PC-3 (cell line): Measurements from ENCODE around the gene MB. TPM values are rescaled to one million over a fixed set of nuclear protein-coding genes. Genes with fewer than 3 reads are reported as not detected.

Source experiments
- ATAC-seq: fragments of 200-7000 bp; cut with Tn5 transposase; 2 replicates; pipeline ENCODE4 v1.9.1; 2020; ENCODE audit warnings: mild to moderate bottlenecking, moderate library complexity
- BruUV-seq: library from RNA; stranded (reverse); fragments of 400-500 nt; replicated peaks from 2 replicates; lab custom pipeline; 2021; lab: Mats Ljungman, UMichigan
- CTCF ChIA-PET: fragments of 300-600 bp; sonication (Branson Sonifier 250); formaldehyde crosslinking; loops from one replicate; lab custom pipeline; 2022; ENCODE audit warnings: antibody characterized with exemption; lab: Charles Lee
- POLR2A ChIA-PET: fragments of 300-600 bp; sonication (Branson Sonifier 250); formaldehyde crosslinking; loops from one replicate; lab custom pipeline; 2022; ENCODE audit warnings: antibody characterized with exemption; ENCODE audit not compliant: unreplicated experiment; lab: Charles Lee
- DNase-seq: peaks from one replicate; pipeline ENCODE4 v3.0.0-alpha.2; 2015
- H2AFZ ChIP-seq: fragments of 300-600 bp; sonication (generic); 2 replicates; pipeline ENCODE4 v1.6.0; 2016; ENCODE audit warnings: antibody characterized with exemption, low read length
- H3F3A ChIP-seq: fragments of 300-600 bp; sonication (generic); one replicate; pipeline ENCODE4 v1.6.0; 2017; ENCODE audit warnings: antibody characterized with exemption, low read length, control low read depth, mild to moderate bottlenecking; ENCODE audit not compliant: unreplicated experiment
- H3K27ac ChIP-seq: fragments of 300-600 bp; sonication (generic); 2 replicates; pipeline ENCODE4 v1.5.1; 2016; ENCODE audit warnings: mild to moderate bottlenecking, low read length
- H3K27me3 ChIP-seq: fragments of 300-600 bp; sonication (generic); 2 replicates; pipeline ENCODE4 v1.6.1; 2016; ENCODE audit warnings: low read length, mixed read lengths
- H3K36me3 ChIP-seq: fragments of 300-600 bp; sonication (generic); 2 replicates; pipeline ENCODE4 v1.6.1; 2016; ENCODE audit warnings: low read depth, mixed run types, low read length, mixed read lengths
- H3K4me1 ChIP-seq: fragments of 300-600 bp; sonication (generic); 2 replicates; pipeline ENCODE4 v1.5.1; 2016; ENCODE audit warnings: low read length; ENCODE audit not compliant: insufficient read depth
- H3K4me2 ChIP-seq: fragments of 300-600 bp; sonication (generic); 2 replicates; pipeline ENCODE4 v1.6.0; 2016; ENCODE audit warnings: low read length
- H3K4me3 ChIP-seq: fragments of 300-600 bp; sonication (generic); 2 replicates; pipeline ENCODE4 v1.5.1; 2016; ENCODE audit warnings: mild to moderate bottlenecking, low read length, mixed read lengths
- H3K79me2 ChIP-seq: fragments of 300-600 bp; sonication (generic); 2 replicates; pipeline ENCODE4 v1.6.1; 2017; ENCODE audit warnings: low read length, mixed read lengths
- H3K9ac ChIP-seq: fragments of 300-600 bp; sonication (generic); 2 replicates; pipeline ENCODE4 v1.6.0; 2016; ENCODE audit warnings: mild to moderate bottlenecking, low read length
- H3K9me2 ChIP-seq: fragments of 300-600 bp; sonication (generic); replicated peaks from 2 replicates; pipeline ENCODE4 v1.6.1; 2016; ENCODE audit warnings: mixed run types, low read length, mixed read lengths
- H3K9me3 ChIP-seq: fragments of 300-600 bp; sonication (generic); 2 replicates; pipeline ENCODE4 v1.6.1; 2016; ENCODE audit warnings: low read length, mixed read lengths
- H4K20me1 ChIP-seq: fragments of 300-600 bp; sonication (generic); 2 replicates; pipeline ENCODE4 v1.6.1; 2016; ENCODE audit warnings: low read length, mixed read lengths
- EZH2 ChIP-seq: fragments of 300-600 bp; sonication (generic); IDR thresholded peaks from one replicate; pipeline ENCODE4 v1.6.1; 2017; ENCODE audit warnings: antibody characterized with exemption, mild to moderate bottlenecking, low read length; ENCODE audit not compliant: unreplicated experiment
- EZH2phosphoT487 ChIP-seq: fragments of 300-600 bp; sonication (generic); IDR thresholded peaks from 2 replicates; pipeline ENCODE4 v1.6.1; 2018; ENCODE audit warnings: mild to moderate bottlenecking, antibody characterized with exemption, low read length, borderline replicate concordance
- intact Hi-C: fragments of 100-400 bp; cut with micrococcal nuclease; formaldehyde crosslinking; loops from 2 replicates; pipeline ENCODE4 v1.9.0; 2023
- total RNA-seq: library from RNA; depleted of rRNA; stranded (reverse); fragments of >200 nt; gene quantifications from 2 replicates; pipeline ENCODE4 v1.2.3, GENCODE V29; 2014
- TF ChIP-seq, protein P1 (sequence below): fragments of 300-600 bp; sonication (generic); conservative IDR thresholded peaks from 2 replicates; pipeline ENCODE4 v1.5.1; 2017; ENCODE audit warnings: antibody characterized with exemption, low read depth, mild to moderate bottlenecking, low read length

Gene MB
- total RNA-seq, 1 experiment from 2014 or later, result 14.6 TPM

DNA sequence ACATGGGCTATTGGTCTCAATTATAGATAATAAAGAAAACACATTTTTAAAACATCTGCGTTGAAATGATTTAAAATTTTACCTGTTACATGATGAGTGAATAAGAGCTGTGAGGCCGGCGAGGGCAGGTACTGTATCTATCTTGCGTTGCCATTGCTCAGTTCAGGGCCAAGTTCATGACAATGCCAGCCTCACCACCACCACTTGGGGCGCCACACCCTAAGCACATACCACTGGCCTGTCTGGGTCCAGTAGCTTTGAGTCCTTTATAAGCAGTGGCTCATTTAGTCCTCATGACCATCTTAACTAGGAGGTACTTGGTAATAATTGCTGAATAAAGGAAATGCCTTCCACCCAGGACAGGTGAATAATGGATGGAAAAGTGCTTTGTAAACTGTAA lies 14.5 kb upstream of the MB start:
- no peaks in the 10 kb centered on the region for H3F3A ChIP-seq
- intact Hi-C loops, result no loop called here
- no peak overlapping the region for H3K4me2 ChIP-seq
- no peak for TF ChIP-seq EZH2
- no peak for TF ChIP-seq EZH2phosphoT487
- TF ChIP-seq, protein P1, sequence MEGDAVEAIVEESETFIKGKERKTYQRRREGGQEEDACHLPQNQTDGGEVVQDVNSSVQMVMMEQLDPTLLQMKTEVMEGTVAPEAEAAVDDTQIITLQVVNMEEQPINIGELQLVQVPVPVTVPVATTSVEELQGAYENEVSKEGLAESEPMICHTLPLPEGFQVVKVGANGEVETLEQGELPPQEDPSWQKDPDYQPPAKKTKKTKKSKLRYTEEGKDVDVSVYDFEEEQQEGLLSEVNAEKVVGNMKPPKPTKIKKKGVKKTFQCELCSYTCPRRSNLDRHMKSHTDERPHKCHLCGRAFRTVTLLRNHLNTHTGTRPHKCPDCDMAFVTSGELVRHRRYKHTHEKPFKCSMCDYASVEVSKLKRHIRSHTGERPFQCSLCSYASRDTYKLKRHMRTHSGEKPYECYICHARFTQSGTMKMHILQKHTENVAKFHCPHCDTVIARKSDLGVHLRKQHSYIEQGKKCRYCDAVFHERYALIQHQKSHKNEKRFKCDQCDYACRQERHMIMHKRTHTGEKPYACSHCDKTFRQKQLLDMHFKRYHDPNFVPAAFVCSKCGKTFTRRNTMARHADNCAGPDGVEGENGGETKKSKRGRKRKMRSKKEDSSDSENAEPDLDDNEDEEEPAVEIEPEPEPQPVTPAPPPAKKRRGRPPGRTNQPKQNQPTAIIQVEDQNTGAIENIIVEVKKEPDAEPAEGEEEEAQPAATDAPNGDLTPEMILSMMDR, result peak; percentile 66
- BruUV-seq, result no TSS peak
- H3K79me2 ChIP-seq, result no peaks in the 10 kb centered on the region
- H2AFZ ChIP-seq, result no peak overlapping the region
- no peak for ATAC-seq
- no peak overlapping the region for H3K9ac ChIP-seq
- peak; percentile 34 for DNase-seq
- POLR2A ChIA-PET, result interaction anchor here (0.6 kb wide), 1 partner anchor 184 kb away, joined by 3 read pairs; no protein-coding TSS in a partner anchor
- H3K27me3 ChIP-seq, result no peaks in the 10 kb centered on the region
- CTCF ChIA-PET, result no interaction called here
- no peaks in the 10 kb centered on the region for H4K20me1 ChIP-seq
- H3K9me2 ChIP-seq, result no peaks in the 10 kb centered on the region
- no peak overlapping the region for H3K27ac ChIP-seq
- no peaks in the 10 kb centered on the region for H3K36me3 ChIP-seq
- no peaks in the 10 kb centered on the region for H3K9me3 ChIP-seq
- H3K4me3 ChIP-seq, result no peak overlapping the region
- H3K4me1 ChIP-seq, result peaks cover 27% of the 10 kb centered on the region

DNA sequence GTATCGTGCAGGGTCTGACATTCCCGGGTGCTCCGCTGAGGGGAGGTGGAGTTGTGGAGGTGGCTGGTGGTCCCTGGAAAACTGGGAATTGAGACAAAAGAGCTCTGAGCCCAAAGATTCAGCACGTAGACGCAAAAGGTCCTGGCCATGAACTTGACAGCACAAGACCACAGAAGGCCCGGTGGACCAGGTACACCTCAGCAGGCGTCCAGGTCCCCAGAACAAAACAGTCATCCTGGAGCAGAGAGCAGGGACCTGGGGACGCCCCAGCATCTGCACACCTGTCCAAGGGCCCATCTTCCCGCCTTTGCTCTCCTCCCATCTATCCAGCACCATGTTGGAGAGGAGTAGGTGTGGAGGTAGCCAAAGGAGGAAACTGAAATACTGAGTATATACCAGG lies 13.8 kb upstream of the MB start:
- no peak for DNase-seq
- H3K4me2 ChIP-seq, result no peak overlapping the region
- no peak overlapping the region for H2AFZ ChIP-seq
- no peak overlapping the region for H3K4me3 ChIP-seq
- no peaks in the 10 kb centered on the region for H4K20me1 ChIP-seq
- H3K27me3 ChIP-seq, result no peaks in the 10 kb centered on the region
- H3K27ac ChIP-seq, result peak overlapping the region; percentile 98
- intact Hi-C loops, result loop anchor here (1.0 kb wide), 1 partner anchor 205 kb away; no protein-coding TSS in a partner anchor
- no peak for ATAC-seq
- no peaks in the 10 kb centered on the region for H3K9me2 ChIP-seq
- peaks cover 27% of the 10 kb centered on the region for H3K4me1 ChIP-seq
- no peak for TF ChIP-seq EZH2phosphoT487
- TF ChIP-seq, protein P1, result no peak
- TF ChIP-seq EZH2, result no peak
- no peaks in the 10 kb centered on the region for H3K9me3 ChIP-seq
- no TSS peak for BruUV-seq
- H3K36me3 ChIP-seq, result no peaks in the 10 kb centered on the region
- H3F3A ChIP-seq, result no peaks in the 10 kb centered on the region
- ChIA-PET POLR2A (interaction anchor here (0.6 kb wide), 1 partner anchor 185 kb away, joined by 3 read pairs; no protein-coding TSS in a partner anchor), CTCF (interaction anchor here (1.1 kb wide), 1 partner anchor 435 kb away, joined by 3 read pairs; no protein-coding TSS in a partner anchor)
- no peaks in the 10 kb centered on the region for H3K79me2 ChIP-seq
- no peak overlapping the region for H3K9ac ChIP-seq

DNA sequence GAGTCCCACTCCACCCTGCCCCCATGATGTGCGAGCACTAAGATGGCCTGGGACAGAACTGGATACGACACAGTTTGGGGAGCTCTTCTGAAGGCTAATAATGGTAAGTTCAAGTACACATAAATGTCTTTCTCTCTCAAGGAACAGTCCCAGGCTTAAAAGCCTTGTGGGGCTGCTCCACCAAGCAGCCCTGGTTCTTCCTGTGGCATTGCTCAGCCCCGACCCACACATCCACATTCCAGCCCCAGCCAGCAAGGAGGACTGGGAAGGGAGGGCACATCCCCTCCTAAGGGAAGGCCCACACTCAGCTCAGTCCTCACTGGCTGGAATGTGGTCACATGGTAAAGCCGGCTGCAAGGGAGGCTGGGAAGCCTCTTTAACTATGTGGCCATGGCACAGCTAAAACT lies 13.3 kb upstream of the MB start:
- CTCF ChIA-PET, result interaction anchor here (0.6 to 1.1 kb wide), 2 partner anchors 317 to 435 kb away, joined by 3 to 14 read pairs; no protein-coding TSS in a partner anchor
- H3K4me2 ChIP-seq, result no peak overlapping the region
- BruUV-seq, result no TSS peak

More for the DNA sequence above, 13.3 kb upstream of the MB start:
- peak; percentile 68 for DNase-seq
- intact Hi-C loops, result loop anchor here (1.0 kb wide), 1 partner anchor 206 kb away; no protein-coding TSS in a partner anchor
- TF ChIP-seq, protein P1, result no peak
- TF ChIP-seq EZH2phosphoT487 (no peak), EZH2 (no peak)
- H3K9ac ChIP-seq, result no peak overlapping the region
- H2AFZ ChIP-seq, result no peak overlapping the region
- peaks cover 27% of the 10 kb centered on the region for H3K4me1 ChIP-seq
- POLR2A ChIA-PET, result interaction anchor here (0.6 kb wide), 1 partner anchor 207 kb away, joined by 3 read pairs; no protein-coding TSS in a partner anchor
- no peaks in the 10 kb centered on the region for H3K36me3 ChIP-seq
- no peaks in the 10 kb centered on the region for H3K27me3 ChIP-seq
- peak overlapping the region; percentile 98 for H3K27ac ChIP-seq
- H4K20me1 ChIP-seq, result no peaks in the 10 kb centered on the region
- no peak overlapping the region for H3K4me3 ChIP-seq
- no peaks in the 10 kb centered on the region for H3K79me2 ChIP-seq
- no peaks in the 10 kb centered on the region for H3F3A ChIP-seq
- no peaks in the 10 kb centered on the region for H3K9me2 ChIP-seq
- ATAC-seq, result no peak; the same call in 1 of the 2 replicates
- H3K9me3 ChIP-seq, result no peaks in the 10 kb centered on the region
